ENCODE data around the gene ZNG1A.
"Not testable (repeated sequence)": the region's sequence is repeated elsewhere in the genome, so short reads cannot be mapped to it uniquely, and the experiment has no call there.

Gene ZNG1A

GRCh38 chr9:178970-179383, at the start of gene ZNG1A:
TSS of gene ZNG1A (minus strand) at chr9:179056. CDS start at chr9:178969, 87 bp downstream.
- DNase-seq: not testable (repeated sequence)

- DNase-seq: no peak
These were observed 49.0 kb upstream of the ZNG1A start for GRCh38 chr9:227860-228259.

GRCh38 chr9:224582-225520, 46.0 kb upstream of the ZNG1A start:
- peak; percentile 3 for DNase-seq

- DNase-seq: no peak
These were observed 45.2 kb upstream of the ZNG1A start for GRCh38 chr9:224026-224425.

DNA sequence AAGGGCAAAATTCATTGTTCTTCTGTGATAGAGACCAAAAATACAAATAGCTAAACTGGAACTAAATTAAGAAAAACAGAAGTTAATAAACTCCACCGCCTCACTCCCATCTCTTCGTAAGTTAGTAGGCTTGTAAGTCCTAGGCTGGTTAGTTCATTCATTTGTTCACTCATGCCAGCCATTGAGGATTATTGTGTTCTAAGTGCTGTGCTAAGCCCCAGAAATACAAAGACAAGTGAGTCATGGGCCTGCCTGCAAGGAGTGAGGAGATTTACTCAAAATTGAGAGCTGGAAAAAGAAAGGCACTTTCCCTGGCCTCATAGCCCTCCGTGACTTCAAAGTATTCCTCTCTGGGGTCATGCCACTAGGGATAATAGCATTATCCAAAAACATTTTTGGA, 44.3 kb upstream of the ZNG1A start:
- no peak for DNase-seq

- DNase-seq: no peak
These were observed 43.3 kb upstream of the ZNG1A start for GRCh38 chr9:221989-222776.

GRCh38 chr9:219670-220365, 41.0 kb upstream of the ZNG1A start:
- DNase-seq: no peak

DNA sequence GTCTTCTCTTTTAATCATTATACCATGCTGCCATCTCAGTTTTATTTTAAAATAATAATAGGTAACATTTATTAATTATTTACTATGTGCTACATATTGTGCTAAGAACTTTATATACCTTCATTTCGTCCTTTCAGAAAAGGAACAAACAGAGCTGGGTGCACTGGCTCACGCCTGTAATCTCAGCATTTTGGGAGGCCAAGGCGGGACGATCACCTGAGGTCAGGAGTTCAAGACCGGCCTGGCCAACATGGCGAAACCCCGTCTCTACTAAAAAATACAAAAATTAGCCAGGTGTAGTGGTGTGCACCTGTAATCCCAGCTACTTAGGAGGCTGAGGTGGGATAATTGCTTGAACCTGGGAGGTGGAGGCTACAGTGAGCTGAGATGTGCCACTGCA, 40.2 kb upstream of the ZNG1A start:
- not testable (repeated sequence) for DNase-seq

- DNase-seq: no peak
These were observed 39.1 kb upstream of the ZNG1A start for GRCh38 chr9:217950-218349.

GRCh38 chr9:216866-217265, 38.0 kb upstream of the ZNG1A start:
- no peak for DNase-seq

DNA sequence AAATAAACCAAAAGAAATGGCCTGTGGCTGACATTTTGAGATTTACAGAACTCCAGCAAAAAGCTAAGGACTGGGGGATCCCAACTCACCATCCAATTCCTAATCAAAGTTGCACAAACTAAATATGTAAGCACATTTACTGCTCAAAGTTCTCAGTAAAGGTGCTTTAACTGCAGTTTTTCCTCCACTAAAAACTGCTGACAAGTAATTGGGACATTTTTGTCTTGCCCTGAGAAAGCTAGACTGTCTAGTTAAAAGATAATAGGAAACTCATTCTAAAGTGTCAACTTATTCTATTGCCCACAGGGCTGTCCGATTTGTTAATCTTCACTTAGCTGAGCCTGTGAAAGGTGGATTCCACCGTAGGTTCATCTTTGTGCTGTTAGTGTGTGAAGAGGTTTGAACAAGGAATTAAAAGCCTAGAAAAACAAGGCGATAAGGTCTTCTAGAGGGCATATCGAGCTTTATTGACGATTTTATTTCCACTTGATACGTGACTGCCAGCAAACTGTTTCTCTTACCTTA, 36.8 kb upstream of the ZNG1A start:
- no peak for DNase-seq

DNA sequence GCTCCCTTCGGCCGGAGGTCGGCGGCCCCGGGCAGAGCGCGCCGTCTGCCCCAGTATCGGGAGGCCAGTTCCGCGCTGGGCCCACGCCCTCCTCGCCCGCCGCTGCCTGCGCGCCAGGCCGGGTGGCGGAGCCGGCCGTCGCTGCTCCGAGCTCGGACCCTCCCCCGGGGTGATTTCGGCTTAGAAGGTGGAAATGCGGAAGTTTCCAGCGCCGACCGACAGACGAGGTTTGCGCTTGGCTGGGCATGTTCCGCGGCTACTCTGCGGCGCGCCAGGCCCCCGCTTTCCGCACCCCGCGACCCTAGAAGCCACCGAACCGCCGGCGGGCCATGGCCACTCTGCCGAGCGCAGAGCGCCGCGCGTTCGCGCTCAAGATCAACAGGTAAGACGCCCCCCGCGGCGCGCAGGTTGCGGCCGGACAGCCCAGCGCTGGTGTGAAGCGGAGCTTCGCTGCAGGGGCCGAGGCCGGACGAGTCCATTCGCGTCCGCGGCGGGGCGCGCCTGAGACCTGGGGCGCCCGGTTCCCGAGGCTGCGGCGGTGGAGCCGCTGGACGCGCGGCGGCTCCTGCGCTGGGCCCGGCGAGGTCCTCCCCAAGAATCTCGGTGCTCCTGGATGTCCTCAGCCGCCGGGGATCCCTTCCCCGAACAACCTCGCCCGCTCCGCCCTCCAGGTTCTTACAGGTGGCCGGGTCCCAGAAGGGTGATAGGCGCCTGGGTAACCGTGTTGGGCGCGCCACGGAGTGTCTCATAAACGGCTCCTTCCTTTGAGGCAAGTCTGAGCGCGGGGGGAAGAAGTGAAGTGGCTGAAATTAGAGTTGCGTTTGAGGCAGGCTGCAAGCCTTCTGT, 36.0 kb upstream of the ZNG1A start, which contains the start of gene DOCK8:
DOCK8 (plus strand) TSS at position 218 of the 846 bp plus-strand sequence; CDS start at position 330, 112 bp downstream.
- no peak for DNase-seq

- no peak for DNase-seq
These were observed 35.4 kb upstream of the ZNG1A start for GRCh38 chr9:214351-214647.

DNA sequence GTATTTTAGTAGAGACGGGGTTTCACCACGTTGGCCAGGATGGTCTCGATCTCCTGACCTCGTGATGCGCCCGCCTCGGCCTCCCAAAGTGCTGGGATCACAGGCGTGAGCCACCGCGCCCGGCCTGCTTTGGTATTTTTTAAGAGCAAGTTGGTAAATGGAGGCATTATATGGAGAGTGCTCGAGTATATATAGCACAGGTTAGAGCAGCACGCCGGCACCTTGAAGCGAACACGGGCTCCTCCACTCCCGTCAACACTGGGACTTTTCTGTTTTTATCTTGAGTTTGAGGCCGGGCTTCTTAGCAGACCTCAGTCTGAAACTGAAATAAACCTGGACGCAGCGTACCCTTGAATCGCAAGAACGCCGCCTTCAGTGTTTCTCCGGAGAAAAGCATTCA, 35.0 kb upstream of the ZNG1A start:
- DNase-seq: not testable (repeated sequence)

GRCh38 chr9:212297-212696, 33.4 kb upstream of the ZNG1A start:
- no peak for DNase-seq

DNA sequence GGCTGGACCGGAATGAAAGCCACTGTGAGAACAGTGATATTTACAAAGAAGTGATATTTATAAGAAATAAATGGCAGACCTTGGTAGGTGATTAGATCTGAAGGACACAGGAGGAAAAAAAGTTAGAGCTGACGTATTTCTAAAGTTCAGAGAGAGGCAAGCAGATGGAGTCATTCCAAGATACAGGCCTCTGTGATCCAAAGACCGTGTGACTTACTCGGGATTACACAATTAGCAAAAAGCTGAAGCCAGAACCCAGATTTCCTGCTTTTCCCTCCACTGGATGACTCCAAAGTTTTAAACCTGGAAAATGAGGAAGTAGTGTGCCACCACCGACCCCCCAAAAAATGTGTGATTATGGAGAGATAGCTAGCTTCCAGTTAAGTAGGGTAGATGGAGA, 32.7 kb upstream of the ZNG1A start:
- no peak for DNase-seq

DNA sequence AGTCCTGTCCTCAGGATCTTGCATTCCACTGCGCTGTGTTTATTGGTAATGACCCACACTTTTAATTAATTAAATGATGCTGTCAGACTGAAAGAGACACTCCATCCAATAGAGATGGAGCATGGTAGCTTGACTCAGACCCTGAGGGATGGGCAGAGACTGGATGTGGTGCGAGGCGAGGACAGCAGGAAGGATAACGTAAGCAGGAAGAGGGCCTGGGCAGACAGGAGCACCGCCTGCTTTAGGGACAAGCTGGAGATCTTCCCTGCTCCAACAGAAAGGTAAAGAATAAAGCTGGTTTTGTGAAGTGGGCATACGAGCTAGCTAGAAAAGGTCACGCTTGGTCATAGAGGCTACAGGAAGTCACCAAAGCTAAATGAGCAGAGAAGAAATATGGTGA, 32.2 kb upstream of the ZNG1A start:
- DNase-seq: no peak

- no peak for DNase-seq
These were observed 30.4 kb upstream of the ZNG1A start for GRCh38 chr9:209143-209758.

DNA sequence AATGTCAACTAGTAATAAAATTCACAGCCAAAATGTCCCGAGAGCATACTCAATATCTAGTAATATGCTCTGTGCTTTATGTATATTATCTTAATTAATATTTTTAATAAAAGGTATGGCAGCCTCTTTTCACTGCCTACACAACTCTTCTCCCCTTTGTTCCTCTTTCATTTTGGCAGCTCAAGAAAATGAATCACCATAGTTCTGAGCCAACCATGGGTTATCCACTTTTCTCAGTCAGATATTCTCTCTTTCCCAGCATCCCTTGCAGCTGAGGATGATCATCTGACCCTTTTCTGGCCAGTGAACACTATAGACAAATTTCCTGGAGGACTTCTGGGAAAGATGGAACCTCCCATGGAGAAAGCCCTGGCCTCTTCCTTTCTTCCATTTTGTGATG, 27.6 kb upstream of the ZNG1A start:
- no peak for DNase-seq

- not testable (repeated sequence) for DNase-seq
These were observed 20.7 kb upstream of the ZNG1A start for GRCh38 chr9:199601-200000.

GRCh38 chr9:178140-178825, 573 bp downstream of the ZNG1A start:
- not testable (repeated sequence) for DNase-seq
